IPS DF 4.7 (cell line): ENCODE results near the gene BSG.

ENCODE experiments used
- DNase-seq: peaks from one replicate; pipeline ENCODE4 v3.0.0-alpha.2; 2013; ENCODE audit warnings: low spot score; ENCODE audit errors: extremely low read depth

BSG gene

GRCh38 chr19:572140-572742 lies at the start of gene BSG:
Gene BSG (plus strand): TSS chr19:572596. CDS start chr19:572635, 39 bp downstream.
- no peak for DNase-seq

- DNase-seq, result no peak
These were observed 49.7 kb upstream of the BSG start for GRCh38 chr19:522726-523125.

- DNase-seq, result no peak
These were observed 48.2 kb upstream of the BSG start for GRCh38 chr19:524062-524674.

- DNase-seq, result no peak
These were observed 47.4 kb upstream of the BSG start for GRCh38 chr19:525029-525428.

- DNase-seq, result no peak
These were observed 46.5 kb upstream of the BSG start for GRCh38 chr19:525857-526419.

GRCh38 chr19:530134-531008 lies 42.0 kb upstream of the BSG start:
- no peak for DNase-seq

- no peak for DNase-seq
These were observed 41.2 kb upstream of the BSG start for GRCh38 chr19:531009-531752.

- no peak for DNase-seq
These were observed 40.4 kb upstream of the BSG start, which contains the start of gene CDC34 for GRCh38 chr19:531753-532560. Gene CDC34 (plus strand): TSS chr19:531760. CDS start chr19:531932, 172 bp downstream.

- no peak for DNase-seq
These were observed 39.6 kb upstream of the BSG start for GRCh38 chr19:532561-533363.

- no peak for DNase-seq
These were observed 38.9 kb upstream of the BSG start for GRCh38 chr19:533364-534058.

- no peak for DNase-seq
These were observed 38.3 kb upstream of the BSG start for GRCh38 chr19:534088-534487.

- no peak for DNase-seq
These were observed 37.2 kb upstream of the BSG start for GRCh38 chr19:535017-535835.

GRCh38 chr19:536031-536880 lies 36.1 kb upstream of the BSG start:
- DNase-seq, result no peak

- no peak for DNase-seq
These were observed 35.5 kb upstream of the BSG start for GRCh38 chr19:536881-537404.

GRCh38 chr19:538641-539428 lies 33.6 kb upstream of the BSG start:
- DNase-seq, result no peak

- DNase-seq, result no peak
These were observed 32.9 kb upstream of the BSG start for GRCh38 chr19:539429-540030.
